H1 (cell line): Measurements from ENCODE around the gene MICALL2. TPM values are rescaled to one million over a fixed set of nuclear protein-coding genes. Genes with fewer than 3 reads are reported as not detected.

Experiments
- CTCF ChIA-PET: fragments of 300-600 bp; sonication (Branson Sonifier 250); formaldehyde crosslinking; loops from one replicate; lab custom pipeline; 2021; ENCODE audit not compliant: partially characterized antibody; lab: Charles Lee
- POLR2A ChIA-PET: fragments of 300-600 bp; sonication (Branson Sonifier 250); formaldehyde crosslinking; loops from one replicate; lab custom pipeline; 2021; ENCODE audit warnings: inconsistent platforms; ENCODE audit not compliant: partially characterized antibody; lab: Charles Lee
- DNase-seq, 2 experiments: peaks; one replicate each; pipeline versions ENCODE4 v3.0.0 to v3.0.0-alpha.2; 2010 to 2022; ENCODE audit warnings: low spot score in 2 of 2, low read depth in 1 of 2, mixed read lengths in 1 of 2
- FAIRE-seq: peaks from 2 replicates; lab custom pipeline; 2011; peaks lifted over from hg19 to GRCh38; lab: Jason Lieb, UNC
- H2AFZ ChIP-seq: 2 replicates; pipeline ENCODE4 v1.8.1; 2012; ENCODE audit warnings: low read length, inconsistent platforms
- H2AK5ac ChIP-seq: 2 replicates; pipeline ENCODE4 v1.6.1; 2013; ENCODE audit warnings: low read depth, low read length
- H2BK120ac ChIP-seq: replicated peaks from 2 replicates; pipeline ENCODE3; 2013; ENCODE audit warnings: low read depth, low read length, inconsistent platforms
- H2BK12ac ChIP-seq: 2 replicates; pipeline ENCODE4 v1.6.1; 2013; ENCODE audit warnings: low read depth, low read length
- H2BK15ac ChIP-seq: 2 replicates; pipeline ENCODE4 v1.6.1; 2013; ENCODE audit warnings: low read length
- H2BK20ac ChIP-seq: 2 replicates; pipeline ENCODE4 v1.6.1; 2013; ENCODE audit warnings: low read length
- H2BK5ac ChIP-seq: 2 replicates; pipeline ENCODE4 v1.6.1; 2013; ENCODE audit warnings: low read depth, low read length
- H3K14ac ChIP-seq: 2 replicates; pipeline ENCODE4 v1.6.1; 2013; ENCODE audit warnings: inconsistent platforms; ENCODE audit not compliant: insufficient read length
- H3K18ac ChIP-seq: 2 replicates; pipeline ENCODE4 v1.6.1; 2013; ENCODE audit warnings: low read length; ENCODE audit errors: extremely low read depth
- H3K23ac ChIP-seq: 2 replicates; pipeline ENCODE4 v1.6.1; 2013; ENCODE audit warnings: inconsistent platforms; ENCODE audit not compliant: insufficient read length
- H3K23me2 ChIP-seq: 2 replicates; pipeline ENCODE4 v1.6.1; 2013; ENCODE audit warnings: low read depth, low read length
- H3K27ac ChIP-seq: 2 replicates; pipeline ENCODE4 v1.6.1; 2011; ENCODE audit warnings: low read depth, low read length, inconsistent platforms
- H3K27me3 ChIP-seq, 4 experiments: replicated peaks in 1 of 4; 1 replicate in 1 of 4; 2 replicates in 3 of 4; pipeline versions ENCODE4 v1.6.1 to v1.8.1; 2011 to 2013; ENCODE audit warnings: low read length in 3 of 4, mild to moderate bottlenecking in 3 of 4, inconsistent platforms in 2 of 4, mixed read lengths in 2 of 4, moderate library complexity in 1 of 4; ENCODE audit not compliant: control insufficient read depth in 3 of 4, insufficient read depth in 3 of 4; ENCODE audit errors: extremely low read depth in 1 of 4
- H3K36me3 ChIP-seq, 4 experiments: 2 replicates each; pipeline versions ENCODE4 v1.6.1 to v1.8.1; 2011 to 2013; ENCODE audit warnings: mild to moderate bottlenecking in 4 of 4, low read length in 3 of 4, moderate library complexity in 2 of 4, control low read depth in 1 of 4, inconsistent platforms in 1 of 4; ENCODE audit not compliant: insufficient read depth in 4 of 4, control insufficient read depth in 2 of 4
- H3K4ac ChIP-seq: replicated peaks from 2 replicates; pipeline ENCODE3; 2013; ENCODE audit warnings: low read length, low read depth, mixed read lengths, inconsistent platforms; ENCODE audit not compliant: insufficient read length
- H3K4me1 ChIP-seq, 4 experiments: replicated peaks in 1 of 4; 1 replicate in 1 of 4; 2 replicates in 3 of 4; pipeline versions ENCODE4 v1.6.1 to v1.8.1; 2011 to 2013; ENCODE audit warnings: low read length in 3 of 4, inconsistent platforms in 2 of 4, mixed read lengths in 1 of 4; ENCODE audit not compliant: insufficient read depth in 4 of 4, control insufficient read depth in 3 of 4
- H3K4me2 ChIP-seq, 2 experiments: 2 replicates each; pipeline versions ENCODE4 v1.6.1 to v1.8.1; 2011 to 2013; ENCODE audit warnings: low read depth in 2 of 2, low read length in 2 of 2, control low read depth in 1 of 2, inconsistent platforms in 1 of 2, mild to moderate bottlenecking in 1 of 2; ENCODE audit not compliant: insufficient read depth in 1 of 2
- H3K4me3 ChIP-seq, 4 experiments: fragments of 200-600, 300-600 bp in 1 of 4; sonication (generic), shearing (Covaris generic), sonication (Bioruptor Twin) in 1 of 4; 2 replicates each; pipeline versions ENCODE4 v1.5.1 to v1.8.1; 2011 to 2016; ENCODE audit warnings: low read length in 4 of 4, low read depth in 3 of 4, control low read depth in 2 of 4, inconsistent platforms in 2 of 4, mild to moderate bottlenecking in 2 of 4, mixed read lengths in 1 of 4, moderate library complexity in 1 of 4; ENCODE audit not compliant: insufficient read depth in 2 of 4; ENCODE audit errors: extremely low read depth in 1 of 4
- H3K56ac ChIP-seq: replicated peaks from 2 replicates; pipeline ENCODE3; 2013; ENCODE audit warnings: low read depth, mild to moderate bottlenecking, mixed read lengths, low read length, inconsistent platforms; ENCODE audit not compliant: insufficient read length
- H3K79me1 ChIP-seq: 2 replicates; pipeline ENCODE4 v1.6.1; 2013; ENCODE audit warnings: low read depth, low read length, control low read depth
- H3K79me2 ChIP-seq, 2 experiments: 2 replicates each; pipeline versions ENCODE4 v1.6.1 to v1.8.1; 2012 to 2013; ENCODE audit warnings: low read length in 2 of 2, mild to moderate bottlenecking in 2 of 2, inconsistent platforms in 1 of 2; ENCODE audit not compliant: insufficient read depth in 2 of 2, control insufficient read depth in 1 of 2
- H3K9ac ChIP-seq, 4 experiments: replicated peaks in 1 of 4; 1 replicate in 1 of 4; 2 replicates in 3 of 4; pipeline versions ENCODE4 v1.6.1 to v1.8.1; 2011 to 2013; ENCODE audit warnings: low read depth in 3 of 4, low read length in 3 of 4, control low read depth in 2 of 4, mild to moderate bottlenecking in 2 of 4, moderate library complexity in 2 of 4, inconsistent platforms in 1 of 4; ENCODE audit errors: extremely low read depth in 1 of 4
- H3K9me3 ChIP-seq, 2 experiments: 2 replicates each; pipeline versions ENCODE4 v1.6.1 to v1.8.1; 2012 to 2013; ENCODE audit warnings: mild to moderate bottlenecking in 2 of 2, moderate library complexity in 2 of 2, control low read depth in 1 of 2, inconsistent platforms in 1 of 2, low read depth in 1 of 2, low read length in 1 of 2, mixed read lengths in 1 of 2; ENCODE audit not compliant: insufficient read depth in 2 of 2
- H4K20me1 ChIP-seq, 2 experiments: replicated peaks in 1 of 2; 2 replicates each; pipeline versions ENCODE3 to v1.8.1; 2011 to 2013; ENCODE audit warnings: inconsistent platforms in 2 of 2, low read length in 2 of 2, mild to moderate bottlenecking in 1 of 2; ENCODE audit not compliant: insufficient read depth in 2 of 2, control insufficient read depth in 1 of 2
- H4K5ac ChIP-seq: 2 replicates; pipeline ENCODE4 v1.6.1; 2013; ENCODE audit warnings: low read length, low read depth, mixed read lengths, inconsistent platforms; ENCODE audit not compliant: insufficient read length
- H4K8ac ChIP-seq: 2 replicates; pipeline ENCODE4 v1.8.0; 2013; ENCODE audit warnings: mild to moderate bottlenecking, moderate library complexity, low read length, inconsistent platforms; ENCODE audit not compliant: insufficient read depth; ENCODE audit errors: extremely low read depth
- H4K91ac ChIP-seq: replicated peaks from 2 replicates; pipeline ENCODE3; 2013; ENCODE audit warnings: low read length, mixed read lengths, inconsistent platforms; ENCODE audit not compliant: insufficient read length
- CBX5 ChIP-seq: fragments of 300-800, 300-1000 bp; sonication (generic); IDR thresholded peaks from 2 replicates; pipeline ENCODE4 v1.7.1; 2016; ENCODE audit warnings: antibody characterized with exemption, low read length, low read depth
- EGR1 ChIP-seq: IDR thresholded peaks from 2 replicates; pipeline ENCODE4 v1.6.1; 2011; ENCODE audit warnings: low read depth, low read length, borderline replicate concordance
- PHF8 ChIP-seq: fragments of 200-600 bp; sonication (generic); conservative IDR thresholded peaks from 2 replicates; pipeline ENCODE4 v1.7.1; 2012; ENCODE audit warnings: low read depth, mild to moderate bottlenecking, inconsistent platforms, low read length, moderate library complexity
- TAF1 ChIP-seq: IDR thresholded peaks from 2 replicates; pipeline ENCODE4 v1.6.1; 2011; ENCODE audit warnings: mild to moderate bottlenecking, low read depth, low read length
- TCF12 ChIP-seq: IDR thresholded peaks from 2 replicates; pipeline ENCODE4 v1.6.1; 2011; ENCODE audit warnings: low read depth, mild to moderate bottlenecking, low read length
- ZNF274 ChIP-seq: IDR thresholded peaks from 2 replicates; pipeline ENCODE4 v1.7.0; 2012; ENCODE audit warnings: low read length, borderline replicate concordance; ENCODE audit errors: extremely low read depth
- WGBS, 2 experiments: shearing (Covaris generic) in 1 of 2; methylation state at CpG; one replicate each; pipeline versions ENCODE4 v1.1.6 to v1.1.7; 2013 to 2015; ENCODE audit warnings: low lambda C conversion rate in 2 of 2, mixed read lengths in 2 of 2, inconsistent platforms in 1 of 2, low coverage in 1 of 2, missing lambda C conversion rate in 1 of 2; ENCODE audit not compliant: insufficient replicate concordance in 2 of 2, insufficient coverage in 1 of 2, insufficient read length in 1 of 2; ENCODE audit errors: extremely low coverage in 1 of 2, missing lambda C conversion rate in 1 of 2; 5-methylcytosine and 5-hydroxymethylcytosine counted together
- polyA plus RNA-seq, 7 experiments: library from polyadenylated mRNA; depleted of rRNA in 3 of 7; stranded (reverse) in 5 of 7; unstranded in 2 of 7; fragments of >200 nt in 5 of 7; fragments of 200-250 nt in 2 of 7; gene quantifications; 1 replicate in 5 of 7; 2 replicates in 1 of 7; 4 replicates in 1 of 7; pipeline versions ENCODE4 v1.2.1 to v1.2.3, GENCODE V29; 2011 to 2013; ENCODE audit warnings: missing spikeins in 2 of 7, mixed read lengths in 2 of 7
- total RNA-seq: library from RNA; stranded (reverse); fragmentation: NEBNext Ultra II Directional; extraction: Animal tissue kit (Norgen Biotek cat#: 25700); gene quantifications from 2 replicates; pipeline ENCODE4 v1.2.1, GENCODE V29; 2021
- TF ChIP-seq, protein P1 (sequence below), 3 experiments: IDR thresholded peaks; 1 replicate in 2 of 3; 2 replicates in 1 of 3; pipeline versions ENCODE4 v1.5.1 to v1.6.1; 2011; ENCODE audit warnings: low read length in 3 of 3, mild to moderate bottlenecking in 3 of 3, inconsistent platforms in 2 of 3, low read depth in 1 of 3, moderate library complexity in 1 of 3; ENCODE audit not compliant: insufficient read depth in 1 of 3; ENCODE audit errors: control extremely low read depth in 1 of 3

MICALL2 gene
- total and polyA plus RNA-seq, 2 of the 8 experiments (the other 6 are each of a cell fraction or from before 2014, with no cell fraction given), result 5.3 to 8.5 TPM

DNA sequence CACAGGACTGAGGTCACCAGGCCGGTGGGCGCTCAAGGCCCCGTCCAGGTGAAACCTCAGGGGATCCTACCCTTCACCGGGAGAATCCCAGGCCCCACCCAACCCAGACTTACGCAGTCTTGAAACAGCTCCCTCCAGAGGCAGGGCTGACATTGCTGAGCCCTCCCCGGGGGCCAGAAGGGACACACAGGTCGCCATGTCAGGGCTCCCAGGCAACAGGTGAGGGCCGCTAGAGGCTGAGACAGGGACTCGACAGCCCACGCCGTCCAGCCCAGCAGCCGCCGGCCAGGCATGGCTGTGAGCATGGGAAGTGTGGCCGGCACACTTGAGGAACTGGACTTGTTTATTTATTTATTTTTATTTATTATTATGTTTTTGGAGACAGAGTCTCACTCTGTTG lies 10.3 kb downstream of the MICALL2 start:
- WGBS, 2 experiments, result 95% methylated on average over 14 of the region's 14 CpGs; no CpG with 5 or more reads in 1 of the 2 experiments
- no peaks in the 10 kb centered on the region for H3K36me3 ChIP-seq
- no peak overlapping the region for H2AFZ ChIP-seq
- H3K27me3 ChIP-seq, result no peaks in the 10 kb centered on the region
- H2BK5ac ChIP-seq, result no peak overlapping the region
- no peak overlapping the region for H2BK20ac ChIP-seq
- no peaks in the 10 kb centered on the region for H3K23me2 ChIP-seq
- H2BK120ac ChIP-seq, result no peak overlapping the region
- DNase-seq (no peak), FAIRE-seq (no peak)
- H2AK5ac ChIP-seq, result no peak overlapping the region
- H4K91ac ChIP-seq, result no peak overlapping the region
- no peak overlapping the region for H3K27ac ChIP-seq
- no peak overlapping the region for H3K4ac ChIP-seq
- no peak overlapping the region for H3K14ac ChIP-seq
- POLR2A ChIA-PET, result interaction anchor here (1.3 kb wide), 1 partner anchor 14 kb away, joined by 4 read pairs; no protein-coding TSS in a partner anchor
- no peak overlapping the region for H4K8ac ChIP-seq
- no peak overlapping the region for H3K18ac ChIP-seq
- no peak overlapping the region for H3K23ac ChIP-seq
- no peak overlapping the region for H3K4me3 ChIP-seq
- H3K79me2 ChIP-seq, result no peaks in the 10 kb centered on the region
- H4K20me1 ChIP-seq, result no peaks in the 10 kb centered on the region
- no peak overlapping the region for H2BK15ac ChIP-seq
- H4K5ac ChIP-seq, result no peak overlapping the region
- TF ChIP-seq ZNF274 (no peak), TCF12 (no peak), EGR1 (no peak), PHF8 (no peak), CBX5 (no peak), TAF1 (no peak)
- TF ChIP-seq, protein P1, sequence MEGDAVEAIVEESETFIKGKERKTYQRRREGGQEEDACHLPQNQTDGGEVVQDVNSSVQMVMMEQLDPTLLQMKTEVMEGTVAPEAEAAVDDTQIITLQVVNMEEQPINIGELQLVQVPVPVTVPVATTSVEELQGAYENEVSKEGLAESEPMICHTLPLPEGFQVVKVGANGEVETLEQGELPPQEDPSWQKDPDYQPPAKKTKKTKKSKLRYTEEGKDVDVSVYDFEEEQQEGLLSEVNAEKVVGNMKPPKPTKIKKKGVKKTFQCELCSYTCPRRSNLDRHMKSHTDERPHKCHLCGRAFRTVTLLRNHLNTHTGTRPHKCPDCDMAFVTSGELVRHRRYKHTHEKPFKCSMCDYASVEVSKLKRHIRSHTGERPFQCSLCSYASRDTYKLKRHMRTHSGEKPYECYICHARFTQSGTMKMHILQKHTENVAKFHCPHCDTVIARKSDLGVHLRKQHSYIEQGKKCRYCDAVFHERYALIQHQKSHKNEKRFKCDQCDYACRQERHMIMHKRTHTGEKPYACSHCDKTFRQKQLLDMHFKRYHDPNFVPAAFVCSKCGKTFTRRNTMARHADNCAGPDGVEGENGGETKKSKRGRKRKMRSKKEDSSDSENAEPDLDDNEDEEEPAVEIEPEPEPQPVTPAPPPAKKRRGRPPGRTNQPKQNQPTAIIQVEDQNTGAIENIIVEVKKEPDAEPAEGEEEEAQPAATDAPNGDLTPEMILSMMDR (IDR thresholded peaks at IDR 0.05; ENCODE audit: control extremely low read depth in 1 of 3, insufficient read depth in 1 of 3, low read depth in 1 of 3, low read length in 3 of 3), result peak in 2 of 3 experiments; percentile 14 to 42; a peak in 2 of 4 replicates
- no peaks in the 10 kb centered on the region for H3K9me3 ChIP-seq
- H3K9ac ChIP-seq, result no peak overlapping the region
- no peaks in the 10 kb centered on the region for H3K79me1 ChIP-seq
- CTCF ChIA-PET, result interaction anchor here (0.5 to 6.7 kb wide), 8 partner anchors 9 to 478 kb away, joined by 3 to 35 read pairs (median 3); no protein-coding TSS in a partner anchor
- no peak overlapping the region for H3K4me2 ChIP-seq
- no peak overlapping the region for H2BK12ac ChIP-seq
- H3K4me1 ChIP-seq, result no peaks in the 10 kb centered on the region; a peak in 1 of 7 replicates
- no peak overlapping the region for H3K56ac ChIP-seq
